HG03066 (cell line): ENCODE results near the gene BRAT1.

Experiments used
- ATAC-seq: cut with Tn5 transposase; IDR thresholded peaks from one replicate; pipeline ENCODE4 v1.9.1; 2021; ENCODE audit warnings: low read depth; ENCODE audit not compliant: unreplicated experiment

The BRAT1 gene

GRCh38 chr7:2586326-2587020 is 31.1 kb upstream of the BRAT1 start:
- ATAC-seq, result no peak

- no peak for ATAC-seq
Observed at GRCh38 chr7:2585446-2585845, 30.1 kb upstream of the BRAT1 start.

- no peak for ATAC-seq
Observed at GRCh38 chr7:2583798-2584580, 28.7 kb upstream of the BRAT1 start.

GRCh38 chr7:2582006-2582735 is 26.8 kb upstream of the BRAT1 start:
- no peak for ATAC-seq

GRCh38 chr7:2580636-2581035 is 25.3 kb upstream of the BRAT1 start:
- no peak for ATAC-seq

GRCh38 chr7:2577914-2578680 is 22.8 kb upstream of the BRAT1 start:
- no peak for ATAC-seq

- no peak for ATAC-seq
Observed at GRCh38 chr7:2576742-2577491, 21.6 kb upstream of the BRAT1 start.

GRCh38 chr7:2575733-2576340 is 20.5 kb upstream of the BRAT1 start:
- no peak for ATAC-seq

- ATAC-seq, result no peak
Observed at GRCh38 chr7:2575046-2575732, 19.9 kb upstream of the BRAT1 start.

GRCh38 chr7:2573761-2574160 is 18.4 kb upstream of the BRAT1 start:
- no peak for ATAC-seq

GRCh38 chr7:2572101-2572842 is 16.9 kb upstream of the BRAT1 start:
- no peak for ATAC-seq

- no peak for ATAC-seq
Observed at GRCh38 chr7:2571409-2571808, 16.1 kb upstream of the BRAT1 start.

- ATAC-seq, result no peak
Observed at GRCh38 chr7:2570021-2570420, 14.7 kb upstream of the BRAT1 start.

GRCh38 chr7:2569421-2569820 is 14.1 kb upstream of the BRAT1 start:
- ATAC-seq, result no peak

GRCh38 chr7:2568521-2569223 is 13.3 kb upstream of the BRAT1 start:
- ATAC-seq, result no peak

GRCh38 chr7:2567679-2568278 is 12.5 kb upstream of the BRAT1 start:
- peak; percentile 32 for ATAC-seq
